HG03196 (cell line): ENCODE data around the gene RNF123.

Experiments used
- ATAC-seq: cut with Tn5 transposase; IDR thresholded peaks from one replicate; pipeline ENCODE4 v1.9.1; 2021; ENCODE audit not compliant: unreplicated experiment

RNF123 gene

DNA sequence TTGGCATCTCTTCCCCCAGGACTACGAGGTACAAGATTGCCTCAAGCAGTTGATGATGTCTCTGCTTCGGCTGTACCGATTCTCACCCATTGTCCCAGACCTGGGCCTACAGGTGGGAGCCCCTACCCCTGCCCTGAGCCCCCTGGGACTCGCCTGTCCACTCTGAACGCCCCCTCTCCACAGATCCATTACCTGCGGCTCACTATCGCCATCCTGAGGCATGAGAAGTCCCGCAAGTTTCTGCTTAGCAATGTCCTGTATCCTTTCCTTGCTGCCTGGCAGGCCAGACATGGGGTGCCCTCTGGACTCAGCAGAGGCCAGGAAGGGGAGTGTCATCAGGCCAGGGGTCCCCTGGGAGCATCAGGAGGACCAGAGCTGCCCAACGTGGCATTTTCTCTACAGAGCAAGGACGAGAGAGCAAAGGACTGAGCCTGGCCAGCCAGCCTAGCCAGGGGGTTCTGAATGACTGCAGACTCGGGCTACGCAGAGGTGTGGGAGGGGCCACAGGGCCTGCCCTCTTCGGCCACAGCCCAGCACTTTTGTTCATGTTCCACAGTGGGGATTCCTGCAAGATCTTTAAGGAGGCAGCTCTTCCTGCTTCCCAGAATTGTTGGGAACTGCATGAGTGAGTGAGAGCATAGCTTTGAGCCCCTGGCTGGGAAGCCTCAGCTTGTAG, 11.2 kb downstream of the RNF123 start:
- no peak for ATAC-seq

DNA sequence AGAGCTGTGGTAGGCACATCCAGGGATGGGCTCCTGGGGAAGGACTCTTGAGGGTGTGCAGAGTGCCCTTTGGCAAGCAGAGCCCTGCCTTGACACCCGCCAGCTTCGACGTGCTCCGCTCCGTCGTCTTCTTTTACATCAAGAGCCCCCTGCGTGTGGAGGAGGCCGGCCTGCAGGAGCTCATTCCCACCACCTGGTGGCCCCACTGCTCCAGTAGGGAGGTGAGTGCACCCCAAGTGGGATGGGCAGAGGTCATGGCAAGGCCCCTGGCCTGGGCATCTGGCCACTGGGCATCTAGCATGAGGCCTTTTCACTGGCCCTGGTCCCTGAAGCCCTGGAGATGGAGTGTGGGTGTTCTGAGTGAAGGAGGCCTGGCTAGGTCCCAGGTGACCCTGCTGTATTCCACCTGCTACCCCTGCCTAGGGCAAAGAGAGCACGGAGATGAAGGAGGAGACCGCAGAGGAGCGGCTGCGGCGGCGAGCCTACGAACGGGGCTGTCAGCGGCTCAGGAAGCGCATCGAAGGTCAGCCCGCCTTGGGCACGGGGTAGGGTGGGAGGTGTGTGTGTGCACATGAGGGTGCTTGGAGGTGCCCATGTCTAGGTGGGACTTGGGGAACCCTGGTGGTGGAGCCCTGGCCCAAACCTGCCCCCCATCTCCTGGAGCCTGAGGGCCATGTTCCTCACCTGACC, 12.2 kb downstream of the RNF123 start:
- ATAC-seq = no peak

DNA sequence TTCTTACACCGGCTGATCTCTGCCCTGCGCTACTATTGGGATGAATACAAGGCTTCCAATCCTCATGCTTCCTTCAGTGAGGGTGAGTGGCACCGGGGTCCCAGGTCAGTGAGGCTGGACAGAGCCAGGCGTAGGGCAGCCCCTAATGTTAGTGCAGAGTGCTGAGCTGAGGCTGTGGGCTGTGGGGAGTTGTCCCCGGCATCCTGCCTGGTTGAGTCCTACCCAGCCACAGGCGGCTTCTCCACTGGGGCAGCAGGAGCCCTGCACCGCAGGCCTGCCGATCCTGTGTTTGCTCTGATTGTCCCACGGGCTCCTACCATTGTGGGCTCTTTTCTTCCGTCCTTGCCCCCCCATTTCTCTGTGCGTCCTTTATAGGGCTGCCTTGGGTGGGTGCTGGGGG, 13.3 kb downstream of the RNF123 start:
- ATAC-seq = no peak

DNA sequence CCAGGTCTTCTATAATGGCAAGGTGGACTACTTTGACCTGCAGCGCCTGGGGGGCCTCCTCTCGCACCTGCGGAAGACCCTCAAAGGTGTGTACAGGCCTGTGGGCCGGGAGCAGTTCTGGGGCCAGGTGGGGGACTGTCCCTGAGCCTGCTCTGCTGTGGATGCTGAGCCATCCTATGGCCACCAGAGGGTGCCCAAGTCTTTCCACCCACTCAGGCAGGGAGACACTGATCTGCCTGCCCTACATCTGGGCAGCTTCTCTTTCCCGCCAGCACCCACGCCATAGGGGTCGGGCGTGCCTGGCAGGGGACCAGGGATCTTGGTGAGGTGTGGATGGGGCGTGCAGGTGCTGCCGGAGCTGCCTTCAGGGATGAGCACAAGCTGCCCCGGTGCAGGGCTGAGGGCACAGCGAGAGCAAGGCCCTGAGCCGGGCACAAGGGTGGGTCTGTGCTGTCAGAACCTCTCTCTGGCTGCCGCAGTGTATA, 14.1 kb downstream of the RNF123 start:
- peak; percentile 57 for ATAC-seq

DNA sequence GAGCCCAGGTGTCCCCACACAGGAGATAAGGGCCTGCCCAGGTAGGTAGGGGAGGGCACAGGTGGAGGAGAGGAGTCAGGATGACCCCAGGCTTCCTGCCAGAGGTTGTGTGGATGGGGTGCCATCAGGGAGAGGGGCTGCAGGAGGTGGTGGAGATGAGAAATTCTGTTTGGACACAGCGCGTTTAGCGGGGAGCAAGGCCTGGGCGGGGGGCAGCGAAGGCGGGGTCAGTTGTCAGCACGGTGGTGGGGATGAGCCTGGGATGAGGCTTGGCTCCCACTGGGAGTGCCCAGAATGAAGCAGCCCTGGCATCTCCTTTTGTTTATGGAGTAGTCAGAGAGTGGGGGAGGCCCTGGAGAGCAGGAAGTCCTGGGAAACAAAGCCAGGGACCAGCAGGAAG, 14.6 kb downstream of the RNF123 start:
- ATAC-seq = no peak

DNA sequence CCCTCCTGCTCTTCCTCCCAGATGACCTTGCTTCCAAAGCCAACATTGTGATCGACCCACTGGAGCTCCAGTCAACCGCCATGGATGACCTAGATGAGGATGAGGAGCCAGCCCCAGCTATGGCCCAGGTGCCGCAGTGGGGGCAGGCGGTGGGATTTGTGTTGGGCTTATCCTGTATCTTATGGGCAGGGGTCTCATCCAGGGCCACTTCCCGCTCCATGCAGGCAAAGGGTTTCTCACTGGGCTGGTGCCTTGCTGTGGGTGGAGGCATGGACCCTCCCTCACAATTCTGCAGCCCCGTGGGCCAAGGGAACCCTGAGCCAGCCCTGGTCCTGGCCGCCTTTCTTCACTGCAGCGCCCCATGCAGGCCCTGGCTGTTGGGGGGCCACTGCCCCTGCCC, 15.3 kb downstream of the RNF123 start:
- no peak for ATAC-seq

DNA sequence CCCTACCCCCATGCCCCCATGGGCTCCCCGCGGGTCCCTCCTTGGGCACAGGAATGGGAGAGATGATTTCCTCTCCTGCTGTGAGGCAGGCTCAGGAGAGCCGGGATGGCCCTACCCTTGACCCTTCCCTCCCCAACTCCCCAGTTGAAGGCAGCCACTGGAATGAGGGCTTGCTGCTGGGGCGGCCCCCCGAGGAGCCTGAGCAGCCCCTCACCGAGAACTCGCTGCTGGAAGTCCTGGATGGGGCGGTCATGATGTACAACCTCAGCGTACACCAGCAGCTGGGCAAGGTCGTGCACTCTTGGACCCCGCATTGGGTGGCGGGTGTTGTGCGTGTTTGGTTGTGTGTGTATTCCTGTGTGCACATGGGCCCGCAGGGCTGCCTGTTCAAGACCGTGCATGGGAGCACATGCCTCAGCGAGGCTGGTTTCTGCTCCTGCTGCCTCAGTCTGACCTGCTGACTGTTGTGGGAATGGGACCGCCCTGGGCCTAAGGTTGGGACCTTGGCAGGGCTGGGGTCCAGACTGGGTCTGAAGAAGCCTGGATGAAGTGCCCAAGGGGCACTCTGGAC, 16.1 kb downstream of the RNF123 start:
- ATAC-seq = no peak

DNA sequence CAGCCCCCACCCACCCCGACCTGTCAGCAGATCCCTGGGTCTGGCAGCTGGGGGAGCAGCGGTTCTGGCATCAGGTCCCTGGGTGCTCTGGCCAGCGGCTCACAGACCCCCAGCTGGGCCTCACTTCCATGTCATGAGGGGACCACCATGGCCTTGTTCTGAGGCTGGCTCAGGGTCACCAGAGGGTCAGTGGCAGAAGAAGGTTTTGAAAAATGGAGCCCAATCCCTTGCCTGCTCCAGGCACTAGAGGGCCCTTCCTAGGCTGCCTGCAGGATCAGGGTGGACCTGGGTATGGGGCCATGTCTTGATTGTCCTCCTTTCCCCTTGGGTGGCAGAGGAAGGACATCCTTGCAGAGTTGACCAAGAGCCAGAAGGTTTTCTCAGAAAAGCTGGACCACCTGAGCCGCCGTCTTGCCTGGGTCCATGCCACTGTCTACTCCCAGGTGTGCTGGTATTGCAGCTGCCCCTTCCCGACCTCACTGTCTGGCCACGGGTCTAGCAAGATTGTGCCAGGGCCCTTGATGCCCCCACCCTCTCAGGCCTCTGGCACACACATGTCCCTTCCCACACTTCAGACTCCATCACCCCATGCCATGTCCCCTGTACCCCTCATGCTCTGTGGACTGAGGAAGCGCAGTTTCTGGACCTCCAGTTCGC, 17.2 kb downstream of the RNF123 start:
- no peak for ATAC-seq

DNA sequence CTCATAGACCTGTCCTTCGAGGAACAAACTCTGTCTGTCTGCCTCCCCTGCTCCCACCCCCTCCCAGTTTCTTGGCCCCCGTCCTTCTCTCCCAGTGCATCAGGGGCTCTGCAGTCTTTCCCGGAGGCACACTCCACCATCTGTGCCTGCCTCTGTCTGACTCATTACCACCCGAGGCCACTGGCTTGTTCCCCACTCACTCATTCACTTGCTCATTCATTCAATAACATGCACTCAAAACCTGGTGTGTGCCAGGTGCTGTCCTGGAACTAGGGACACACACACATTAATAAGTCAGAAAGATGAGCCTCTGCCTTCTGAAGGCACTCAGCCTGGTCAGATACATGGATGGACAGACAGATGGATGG, 17.7 kb downstream of the RNF123 start:
- no peak for ATAC-seq

DNA sequence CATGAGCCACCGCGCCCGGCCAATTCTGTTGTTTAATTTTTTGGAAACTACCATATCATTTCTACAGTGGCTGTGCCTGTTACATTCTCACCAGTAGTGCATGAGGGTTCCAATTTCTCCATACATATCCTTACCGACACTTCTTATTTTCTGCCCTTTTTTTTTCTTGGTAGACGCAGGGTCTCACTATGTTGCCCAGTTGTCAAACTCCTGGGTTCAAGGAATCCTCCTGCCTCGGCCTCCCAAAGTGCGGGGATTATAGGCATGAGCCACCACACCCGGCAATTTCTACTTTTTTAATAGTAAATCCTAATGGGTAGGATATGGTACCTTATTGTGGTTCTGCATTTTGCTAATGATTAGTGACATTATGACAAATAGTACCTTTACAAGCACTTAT, 20.5 kb downstream of the RNF123 start:
- no peak for ATAC-seq

DNA sequence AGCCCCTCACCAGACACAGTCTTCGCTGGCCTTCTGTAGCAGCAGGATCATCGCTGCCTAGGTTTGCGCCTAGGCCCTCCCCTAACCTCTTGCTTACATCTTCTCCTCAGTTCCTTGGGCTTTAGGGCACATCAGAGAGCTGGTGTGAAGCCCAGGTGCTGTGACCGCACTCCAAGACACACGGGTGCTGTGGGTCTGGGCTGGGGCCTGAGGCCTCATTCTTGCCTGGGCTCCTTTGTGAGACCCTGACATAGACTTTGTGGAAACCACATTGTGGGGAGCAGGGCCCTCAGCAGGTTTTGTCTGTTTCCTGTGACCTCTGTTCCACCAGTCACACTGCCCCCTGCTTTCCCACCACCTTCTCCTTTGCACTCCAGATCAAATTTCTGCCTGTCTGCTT, 22.1 kb downstream of the RNF123 start:
- ATAC-seq = no peak

DNA sequence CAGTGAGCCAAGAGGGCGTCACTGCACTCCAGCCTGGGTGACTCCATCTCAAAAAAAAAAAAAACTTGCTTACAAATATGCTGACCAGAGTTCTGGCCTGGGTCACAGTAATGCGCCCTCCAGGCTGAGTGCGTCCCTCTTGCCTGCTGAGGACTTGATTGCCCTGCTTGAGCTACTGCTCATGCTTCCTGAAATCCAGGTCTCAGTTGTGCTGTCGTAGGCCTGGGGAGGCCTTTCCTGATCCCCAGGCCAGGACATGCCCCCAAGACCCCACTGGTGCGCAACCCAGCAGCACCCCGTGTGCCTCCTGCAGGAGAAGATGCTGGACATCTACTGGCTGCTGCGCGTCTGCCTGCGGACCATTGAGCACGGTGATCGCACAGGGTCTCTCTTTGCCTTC, 22.8 kb downstream of the RNF123 start:
- ATAC-seq = no peak

DNA sequence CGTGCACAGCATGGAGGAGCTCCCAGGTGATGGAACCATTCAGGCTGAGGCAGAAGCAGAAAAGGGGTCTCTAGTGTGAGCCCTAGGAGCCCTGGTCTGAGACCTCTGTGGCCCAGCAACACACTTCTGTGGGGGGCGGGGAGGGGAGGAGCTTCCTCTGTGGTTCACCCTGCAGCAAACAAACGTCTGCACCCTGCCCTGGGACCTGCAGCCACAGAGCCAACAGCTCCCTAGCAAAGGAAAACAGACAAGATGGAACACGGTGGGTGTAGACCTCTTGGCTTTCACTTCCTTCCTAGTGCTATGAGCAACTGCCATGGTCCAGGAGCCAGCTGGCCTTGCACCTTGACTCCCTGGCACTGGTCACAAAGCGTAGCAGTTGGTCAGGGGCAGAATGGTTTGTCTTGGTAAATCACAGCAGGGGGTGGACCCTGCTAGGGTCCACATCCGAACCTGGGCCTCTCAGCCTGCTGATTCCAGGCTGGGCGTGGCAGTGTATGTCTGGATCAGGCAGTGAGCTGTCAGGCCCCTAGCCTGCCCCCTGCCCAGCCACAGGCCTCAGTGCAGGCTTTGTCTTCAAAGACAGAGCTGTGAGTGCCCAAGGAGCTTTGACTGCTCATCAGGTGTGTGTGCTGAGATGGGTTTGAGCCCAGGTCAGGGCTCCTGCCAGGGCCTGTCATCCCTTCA, 23.4 kb downstream of the RNF123 start:
- no peak for ATAC-seq

DNA sequence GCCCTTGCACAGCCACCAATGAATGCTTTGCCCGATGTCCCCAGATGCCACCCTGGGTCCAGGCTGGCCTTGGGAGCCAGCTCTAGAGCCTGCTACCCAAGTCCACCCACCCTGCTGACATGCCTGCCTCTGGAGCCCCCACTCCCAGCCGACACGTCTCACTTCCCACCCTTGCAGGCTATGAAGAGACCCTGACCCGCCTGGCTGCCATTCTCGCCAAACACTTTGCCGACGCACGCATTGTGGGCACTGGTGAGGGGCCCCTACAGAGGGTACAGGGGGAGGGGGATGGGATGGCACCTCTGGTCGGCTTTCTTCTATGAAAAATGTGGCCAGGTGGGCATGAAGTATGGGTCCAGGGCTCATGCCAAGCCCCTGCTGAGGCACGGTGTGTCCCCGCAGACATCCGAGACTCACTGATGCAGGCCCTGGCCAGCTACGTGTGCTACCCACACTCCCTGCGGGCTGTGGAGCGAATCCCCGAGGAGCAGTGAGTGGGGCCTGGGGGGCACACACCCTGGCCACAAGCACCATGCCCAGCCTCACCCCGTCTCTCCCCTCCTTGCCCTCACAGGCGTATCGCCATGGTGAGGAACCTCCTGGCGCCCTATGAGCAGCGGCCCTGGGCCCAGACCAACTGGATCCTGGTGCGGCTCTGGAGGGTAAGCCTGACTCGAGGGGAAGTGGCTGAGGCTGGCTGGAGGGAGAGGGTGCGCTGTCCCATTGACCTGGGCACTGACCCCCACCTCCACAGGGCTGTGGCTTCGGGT, 24.2 kb downstream of the RNF123 start:
- no peak for ATAC-seq

DNA sequence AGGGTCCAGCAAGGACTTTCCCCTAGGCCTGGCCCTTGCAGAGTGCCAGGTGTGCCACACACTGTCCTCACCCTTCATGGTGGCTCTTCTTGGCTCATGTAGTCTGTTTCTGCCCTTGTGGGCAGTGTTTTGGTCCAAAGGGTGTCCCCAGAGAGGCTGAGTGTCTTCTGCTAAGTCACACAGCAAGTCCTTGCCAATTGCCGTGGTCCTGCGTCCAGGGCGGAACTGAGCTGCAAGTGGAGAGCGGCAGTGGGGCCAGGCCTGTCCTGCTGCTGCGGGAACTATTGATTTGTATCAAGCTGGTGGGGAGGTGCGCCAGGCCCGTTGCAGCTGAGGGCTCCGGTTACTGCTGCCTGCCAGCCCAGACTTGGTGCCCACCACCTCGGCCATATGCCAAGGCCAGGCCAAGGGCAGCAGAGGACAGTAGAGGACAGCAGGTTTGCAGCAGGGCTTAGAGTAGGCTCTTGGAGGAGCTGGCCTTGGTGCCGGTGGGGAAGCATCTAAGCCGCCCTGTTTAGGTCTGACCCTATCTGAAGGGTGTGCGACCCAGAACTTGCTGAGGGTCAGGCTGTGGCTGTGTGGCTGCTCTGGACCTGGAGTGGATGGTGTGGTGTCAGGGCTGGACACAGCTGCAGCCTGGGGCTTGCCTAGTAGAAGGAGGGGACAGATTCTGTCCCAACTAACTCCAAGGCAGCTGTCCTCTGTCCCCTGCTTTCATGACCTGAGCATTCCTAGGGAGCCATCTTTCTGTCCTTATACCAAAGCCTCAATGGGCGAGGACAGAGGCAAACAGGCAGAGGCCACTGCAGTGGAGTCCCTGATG, 25.6 kb downstream of the RNF123 start:
- ATAC-seq = no peak

DNA sequence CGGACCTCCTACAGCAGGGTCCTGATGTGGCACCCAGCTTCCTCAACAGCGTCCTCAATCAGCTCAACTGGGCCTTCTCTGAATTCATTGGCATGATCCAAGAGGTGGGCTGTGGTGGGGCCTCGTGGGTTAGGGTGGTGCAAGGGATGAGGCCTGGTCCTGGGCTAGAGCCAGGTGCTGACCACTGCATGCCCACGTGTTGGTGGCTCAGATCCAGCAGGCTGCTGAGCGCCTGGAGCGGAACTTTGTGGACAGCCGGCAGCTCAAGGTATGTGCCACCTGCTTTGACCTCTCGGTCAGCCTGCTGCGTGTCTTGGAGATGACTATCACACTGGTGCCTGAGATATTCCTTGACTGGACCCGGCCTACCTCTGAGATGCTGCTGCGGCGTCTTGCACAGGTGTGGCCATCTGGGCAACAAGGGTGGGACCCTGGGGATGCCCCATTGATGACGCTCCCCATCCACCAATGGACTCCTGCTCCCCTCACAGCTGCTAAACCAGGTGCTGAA, 26.3 kb downstream of the RNF123 start:
- ATAC-seq = no peak

DNA sequence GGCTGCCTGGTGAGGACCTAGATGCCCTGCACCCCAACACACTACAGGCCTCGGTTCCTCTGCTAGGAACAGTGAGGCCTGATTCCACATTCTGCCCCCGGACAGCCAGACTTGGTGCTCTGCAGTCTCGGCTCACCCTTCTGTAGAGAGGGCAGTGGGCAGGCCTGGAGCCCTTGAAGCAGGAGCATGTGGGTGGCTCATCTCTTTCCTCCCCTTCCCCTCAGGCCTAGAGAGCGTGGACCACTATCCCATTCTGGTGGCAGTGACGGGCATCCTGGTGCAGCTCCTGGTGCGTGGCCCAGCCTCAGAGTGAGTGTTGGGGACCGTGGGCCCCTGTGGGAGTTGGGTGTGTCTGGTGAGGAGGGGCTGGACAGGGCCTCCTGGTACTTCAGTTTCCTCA, 26.8 kb downstream of the RNF123 start:
- no peak for ATAC-seq

DNA sequence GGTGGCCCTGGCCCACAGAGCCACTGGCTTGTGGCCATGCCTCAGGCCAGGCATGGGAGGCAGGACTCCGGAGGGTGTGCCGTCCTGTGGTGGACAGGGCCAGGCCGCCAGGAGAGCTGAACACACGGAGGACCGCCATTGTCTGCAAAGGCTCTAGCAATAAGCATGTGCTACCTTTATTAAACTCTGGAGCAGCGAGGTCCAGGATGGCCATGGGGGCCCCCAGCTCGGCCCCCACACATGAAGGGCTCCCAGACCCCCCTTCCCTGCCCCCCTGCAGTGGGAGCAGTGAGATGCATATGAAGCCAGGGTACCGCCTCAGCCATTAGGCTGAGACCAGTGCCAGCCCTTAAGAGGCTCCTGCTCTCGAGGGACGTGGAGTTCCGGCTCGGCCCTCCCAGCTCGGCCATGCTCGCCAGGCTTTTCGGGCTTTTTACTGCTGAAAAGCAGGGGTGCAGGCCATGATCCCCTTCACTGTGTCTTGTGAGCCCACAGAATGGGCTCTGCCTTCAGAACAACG, 27.4 kb downstream of the RNF123 start:
- ATAC-seq = no peak

DNA sequence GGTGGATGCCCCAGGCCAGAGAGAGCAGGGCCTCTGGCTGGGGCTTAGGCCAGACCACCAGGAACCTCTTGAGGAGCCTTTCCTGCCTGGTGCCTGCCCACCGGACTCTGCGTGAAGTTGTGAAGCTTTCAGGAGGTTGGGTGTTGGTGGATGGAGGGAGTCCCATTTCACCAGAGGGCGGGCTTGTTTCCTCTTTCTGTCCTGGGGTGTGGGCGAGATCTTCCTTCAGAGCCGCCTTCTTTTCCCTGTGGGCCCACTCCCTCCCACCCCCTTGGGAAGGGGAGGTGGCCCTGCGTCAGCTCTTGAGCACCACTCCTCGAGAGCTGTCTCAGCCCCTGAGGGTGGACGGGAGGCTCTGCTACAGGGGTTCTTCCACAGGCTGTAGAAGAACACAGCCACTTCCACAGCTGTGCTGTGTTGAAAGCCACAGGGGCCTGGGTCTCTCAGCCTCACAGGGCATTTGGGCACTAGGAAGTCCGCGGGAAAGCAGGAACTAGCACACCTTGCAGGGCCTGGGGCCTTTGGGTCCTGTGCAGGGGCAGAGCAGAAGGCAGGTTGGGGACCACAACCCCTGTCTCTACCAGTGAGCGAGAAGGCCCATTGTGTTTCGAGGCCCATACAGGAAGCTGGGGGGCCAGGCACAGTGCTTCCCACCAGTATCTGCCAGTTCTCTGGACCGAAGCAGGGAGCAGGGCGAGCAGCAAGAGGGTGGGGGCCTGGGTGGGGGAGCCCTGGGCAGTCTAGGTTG, 28.0 kb downstream of the RNF123 start:
- ATAC-seq = no peak
